SH-SY5Y (cell line): ENCODE results near the gene MRM2.

Source experiments
- GATA2 ChIP-seq: IDR thresholded peaks from 2 replicates; pipeline ENCODE4 v1.6.1; 2011; ENCODE audit warnings: mild to moderate bottlenecking, low read depth, low read length
- GATA3 ChIP-seq: IDR thresholded peaks from 2 replicates; pipeline ENCODE4 v1.6.1; 2011; ENCODE audit warnings: low read depth, mild to moderate bottlenecking, low read length, moderate library complexity

Gene MRM2

DNA sequence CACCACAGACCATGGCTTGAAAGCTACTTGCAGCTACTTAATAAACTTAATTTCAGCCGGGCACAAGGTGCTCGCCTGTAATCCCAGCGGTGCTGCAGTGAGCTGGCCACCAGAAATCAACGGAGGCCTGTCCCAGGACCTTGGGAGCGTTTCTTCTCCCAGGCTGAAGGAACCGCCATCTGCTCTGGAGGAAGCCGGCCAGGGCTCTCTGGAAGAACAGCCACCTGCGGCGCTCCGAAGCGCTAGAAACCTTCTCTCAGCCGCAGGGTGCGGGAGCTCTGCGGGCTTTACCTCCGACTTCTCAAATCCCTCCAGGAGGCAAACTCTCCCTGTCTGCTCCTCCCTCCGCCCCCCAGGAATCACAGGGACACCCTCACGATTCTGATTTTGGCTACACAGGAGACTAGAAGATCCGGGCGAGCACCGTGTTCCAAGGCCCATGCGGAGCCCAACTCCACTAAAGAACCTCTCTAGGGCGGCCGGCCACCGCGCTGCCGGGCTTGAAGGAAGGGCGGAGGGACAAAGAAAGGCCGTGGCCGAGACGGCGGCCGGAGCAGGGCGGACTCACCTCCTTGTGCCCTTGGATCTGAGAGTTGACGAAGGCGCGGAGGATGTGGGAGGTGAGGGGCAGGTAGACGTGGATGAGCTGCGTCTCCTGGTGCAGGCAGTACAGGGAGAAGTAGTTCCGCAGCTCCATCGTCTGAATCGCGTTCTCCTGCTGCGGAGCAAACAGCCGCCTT lies 14.5 kb upstream of the MRM2 start:
- TF ChIP-seq GATA2, result no peak
- no peak for TF ChIP-seq GATA3

DNA sequence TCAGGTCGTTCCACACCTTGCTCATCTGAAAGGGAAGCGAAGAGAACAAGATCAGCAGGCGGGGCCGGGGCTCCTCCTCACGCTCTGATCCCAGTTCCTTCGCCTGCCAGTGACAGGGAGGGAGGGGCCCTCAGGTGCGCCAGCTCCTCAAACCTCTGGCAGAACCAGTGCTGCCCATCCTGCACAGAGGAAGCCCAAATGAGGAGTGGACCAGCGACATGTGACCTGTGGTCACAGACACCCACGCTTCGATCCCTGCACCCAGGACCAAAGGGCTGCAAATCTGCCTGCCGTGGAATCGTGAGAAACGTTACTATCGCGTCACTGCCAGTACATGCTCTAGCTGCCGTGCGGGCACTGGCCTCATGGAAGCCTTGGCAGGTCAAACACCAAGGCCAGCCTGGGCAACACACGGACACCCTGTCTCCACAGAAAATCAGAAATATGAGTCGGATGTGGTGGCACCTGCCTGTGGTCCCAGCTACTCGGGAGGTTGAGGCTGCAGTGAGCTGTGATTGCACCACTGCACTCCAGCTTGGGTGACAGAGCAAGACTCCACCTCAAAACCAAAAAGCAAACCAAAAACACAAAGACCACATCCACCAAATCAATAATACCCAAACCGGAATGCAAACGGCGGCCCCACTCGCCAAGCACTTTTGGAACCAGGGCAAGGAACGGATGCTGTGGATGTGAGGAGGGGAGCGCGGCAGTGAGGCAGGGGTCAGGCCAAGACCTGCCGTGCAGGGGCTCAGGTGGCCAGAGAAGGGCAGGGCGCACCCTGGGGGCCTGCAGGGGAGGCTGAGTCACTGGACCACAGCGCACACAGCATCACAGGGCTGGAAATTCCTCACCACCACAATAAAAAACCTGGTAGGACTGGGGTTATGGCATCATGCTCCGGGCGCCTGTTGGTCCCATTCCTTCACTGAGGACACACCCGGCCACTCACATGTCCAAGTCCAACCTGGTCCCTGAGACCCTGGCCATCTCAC lies 13.4 kb upstream of the MRM2 start:
- TF ChIP-seq GATA3 (no peak), GATA2 (no peak)

DNA sequence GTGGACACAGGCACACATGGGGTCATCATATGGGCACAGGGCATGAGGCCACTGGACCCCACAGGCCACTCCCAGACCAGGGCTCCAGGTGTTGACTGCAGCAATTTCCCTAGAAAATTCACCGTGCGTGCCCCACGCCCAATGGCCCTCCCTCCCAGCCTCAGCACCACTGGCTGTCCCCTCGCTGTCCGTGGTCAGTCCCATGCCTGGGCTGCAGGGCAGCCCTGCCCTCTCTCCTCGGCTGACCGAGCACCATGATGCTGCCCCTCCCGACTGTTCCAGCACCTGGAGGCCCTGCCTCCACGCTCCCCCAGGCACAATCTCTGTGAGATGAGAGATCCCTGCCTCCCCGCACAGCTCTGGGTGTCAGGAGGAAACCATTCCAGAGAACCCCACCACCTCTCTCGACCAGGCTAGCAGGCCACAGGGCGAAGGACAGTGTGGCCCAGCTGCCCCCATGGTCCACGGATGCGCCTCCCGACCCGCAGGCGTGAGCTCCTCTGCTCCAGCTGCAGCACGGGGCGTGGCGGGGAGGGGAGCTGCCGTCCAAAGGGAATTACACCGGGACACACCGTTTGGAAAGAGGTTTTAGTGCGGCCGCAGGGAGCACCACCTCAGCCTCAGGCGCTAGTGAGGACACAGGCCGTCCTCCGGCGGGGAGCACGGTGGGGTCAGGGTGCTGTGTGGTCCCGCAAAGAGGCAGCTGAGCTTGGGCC lies 12.6 kb upstream of the MRM2 start:
- TF ChIP-seq GATA2 (no peak), GATA3 (no peak)

DNA sequence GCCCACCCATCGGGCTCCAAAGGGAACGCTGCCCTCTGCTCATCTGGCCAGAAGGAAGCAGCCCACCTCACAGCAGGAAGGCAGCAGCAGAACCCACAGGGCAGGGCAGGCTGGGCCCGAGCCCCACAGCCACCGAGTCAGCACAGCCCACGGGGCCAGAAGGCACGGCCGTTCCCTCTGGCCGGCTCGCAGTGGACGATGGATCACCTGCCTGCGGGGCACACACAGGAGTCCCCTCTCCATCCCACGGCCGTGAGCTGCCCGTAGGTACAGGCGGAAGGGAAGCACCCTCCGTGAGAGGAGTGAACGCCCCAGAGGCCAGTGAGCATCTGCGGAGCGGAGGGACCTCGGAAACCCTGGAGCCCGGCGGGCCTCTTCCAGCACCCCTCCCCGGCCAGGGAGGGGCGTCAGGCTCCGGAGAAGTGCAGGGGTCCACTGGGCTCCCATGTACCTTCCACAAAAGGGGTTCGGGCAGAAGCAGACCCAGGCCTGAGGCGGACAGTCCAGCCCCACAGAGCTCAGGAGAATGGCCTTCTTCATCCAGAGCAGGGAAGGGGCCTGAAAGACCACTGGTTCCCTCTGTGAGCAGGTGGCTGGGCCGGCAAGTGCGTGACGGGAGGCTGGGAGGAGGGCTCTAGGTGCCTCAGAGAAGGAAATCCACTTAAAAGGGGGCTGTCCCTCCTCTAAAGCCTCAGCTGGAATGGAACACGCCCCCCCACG lies 11.7 kb upstream of the MRM2 start:
- TF ChIP-seq GATA3 (no peak), GATA2 (no peak)

DNA sequence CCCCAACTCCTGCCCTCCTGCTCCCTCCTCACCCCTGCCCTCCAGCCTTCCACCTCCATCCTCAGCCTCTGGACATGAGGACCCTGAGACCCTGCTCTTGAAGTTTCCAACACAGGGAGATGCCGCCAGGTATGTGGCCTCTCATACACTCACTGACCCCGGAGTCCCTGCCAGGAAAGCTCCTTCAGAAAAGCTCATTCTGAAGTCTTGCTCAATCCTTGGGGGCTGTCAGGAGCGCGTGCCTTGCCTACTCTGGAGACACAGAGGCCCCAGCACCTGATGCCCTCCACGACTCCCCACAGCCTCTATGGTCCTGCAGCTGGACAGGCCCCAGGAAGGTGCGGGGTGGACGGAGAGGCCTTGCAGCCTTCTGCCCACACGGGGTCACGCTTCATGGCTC lies 11.0 kb upstream of the MRM2 start:
- TF ChIP-seq GATA3 (no peak), GATA2 (no peak)

DNA sequence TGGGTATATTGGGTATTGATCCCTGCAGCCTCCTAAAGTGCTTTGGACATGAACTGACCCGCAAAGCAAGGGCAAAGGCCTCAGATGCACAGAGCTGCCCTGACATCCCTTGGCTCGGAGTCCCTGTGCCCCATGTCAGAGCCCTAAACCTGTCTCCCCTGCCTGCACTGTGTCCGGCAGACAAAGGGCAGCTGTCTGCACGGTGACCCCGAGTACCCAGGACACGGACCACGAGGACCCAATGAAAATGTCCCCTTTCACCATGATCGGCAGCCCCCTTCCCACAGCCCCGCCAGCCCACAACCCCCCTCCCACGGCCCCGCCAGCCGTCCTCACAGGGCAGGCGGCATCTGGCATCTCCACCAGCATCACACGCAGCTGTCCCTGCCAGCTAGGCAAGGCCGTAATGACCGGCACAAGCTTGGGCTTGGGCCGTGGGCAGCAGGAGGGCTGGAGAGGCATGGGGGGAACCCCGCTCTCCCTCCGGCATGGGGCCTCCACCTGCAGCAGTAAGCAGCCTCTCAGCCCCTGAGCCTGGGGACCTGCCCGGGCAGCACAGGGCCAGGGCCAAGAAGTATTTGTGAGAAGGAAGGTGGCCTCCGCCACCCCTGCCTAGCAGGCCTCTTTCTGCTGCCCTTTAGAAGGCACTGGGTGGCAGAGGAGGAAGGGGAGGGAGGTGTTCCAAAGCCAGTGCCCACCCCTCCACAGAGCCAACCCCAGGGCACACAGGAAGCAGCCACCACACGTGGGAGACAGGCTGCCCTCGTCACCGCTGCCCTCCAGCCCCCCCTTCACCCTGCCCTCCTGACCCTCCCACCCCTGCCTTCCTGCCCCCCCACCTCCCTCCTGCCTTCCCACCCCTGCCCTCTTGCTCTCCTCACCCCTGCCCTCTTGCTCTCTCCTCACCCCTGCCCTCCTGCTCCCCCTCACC lies 10.1 kb upstream of the MRM2 start:
- TF ChIP-seq GATA3, result no peak
- no peak for TF ChIP-seq GATA2

DNA sequence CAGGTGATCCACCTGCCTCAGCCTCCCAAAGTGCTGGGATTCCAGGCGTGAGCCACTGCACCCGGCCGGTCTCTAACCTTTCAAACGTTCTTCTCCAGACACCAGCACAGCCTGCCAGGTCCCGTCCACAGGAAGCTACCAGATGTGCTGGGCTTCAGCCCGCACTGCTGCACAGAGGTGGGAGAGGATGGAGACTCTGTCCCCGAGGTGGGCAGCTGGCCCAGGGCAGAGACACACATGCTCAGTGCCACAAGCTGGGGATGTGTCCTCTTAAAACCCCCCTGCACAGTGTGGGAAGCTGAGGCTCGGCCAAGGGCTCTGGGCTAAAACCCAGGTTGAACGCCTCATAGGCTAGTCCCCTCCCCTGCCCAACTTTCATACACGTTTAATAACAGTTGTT lies 9.4 kb upstream of the MRM2 start:
- TF ChIP-seq GATA3, result no peak
- no peak for TF ChIP-seq GATA2

DNA sequence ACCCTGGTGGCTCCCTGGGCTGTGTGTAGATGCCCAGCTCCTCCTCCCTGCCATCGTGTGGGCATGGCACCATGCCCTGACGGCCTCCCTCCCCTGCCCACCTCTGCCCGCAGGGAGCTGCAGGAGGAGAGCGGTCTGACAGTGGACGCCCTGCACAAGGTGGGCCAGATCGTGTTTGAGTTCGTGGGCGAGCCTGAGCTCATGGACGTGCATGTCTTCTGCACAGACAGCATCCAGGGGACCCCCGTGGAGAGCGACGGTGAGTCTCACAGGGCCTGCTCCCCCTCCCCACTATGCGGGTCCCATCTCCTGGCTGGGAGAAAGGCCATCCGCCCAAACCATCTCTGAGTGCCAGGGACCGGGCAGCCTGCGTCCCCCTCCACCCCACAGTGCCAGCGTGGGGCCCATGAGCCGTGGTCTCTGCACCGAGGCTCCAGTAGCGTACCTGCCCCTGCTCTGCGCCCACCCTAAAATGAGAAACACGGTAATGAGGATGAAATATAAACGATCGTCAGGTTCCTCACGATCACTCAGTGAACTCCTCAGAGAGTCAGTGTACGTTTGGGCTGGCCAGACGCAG lies 7.8 kb upstream of the MRM2 start:
- TF ChIP-seq GATA3 (no peak), GATA2 (no peak)

DNA sequence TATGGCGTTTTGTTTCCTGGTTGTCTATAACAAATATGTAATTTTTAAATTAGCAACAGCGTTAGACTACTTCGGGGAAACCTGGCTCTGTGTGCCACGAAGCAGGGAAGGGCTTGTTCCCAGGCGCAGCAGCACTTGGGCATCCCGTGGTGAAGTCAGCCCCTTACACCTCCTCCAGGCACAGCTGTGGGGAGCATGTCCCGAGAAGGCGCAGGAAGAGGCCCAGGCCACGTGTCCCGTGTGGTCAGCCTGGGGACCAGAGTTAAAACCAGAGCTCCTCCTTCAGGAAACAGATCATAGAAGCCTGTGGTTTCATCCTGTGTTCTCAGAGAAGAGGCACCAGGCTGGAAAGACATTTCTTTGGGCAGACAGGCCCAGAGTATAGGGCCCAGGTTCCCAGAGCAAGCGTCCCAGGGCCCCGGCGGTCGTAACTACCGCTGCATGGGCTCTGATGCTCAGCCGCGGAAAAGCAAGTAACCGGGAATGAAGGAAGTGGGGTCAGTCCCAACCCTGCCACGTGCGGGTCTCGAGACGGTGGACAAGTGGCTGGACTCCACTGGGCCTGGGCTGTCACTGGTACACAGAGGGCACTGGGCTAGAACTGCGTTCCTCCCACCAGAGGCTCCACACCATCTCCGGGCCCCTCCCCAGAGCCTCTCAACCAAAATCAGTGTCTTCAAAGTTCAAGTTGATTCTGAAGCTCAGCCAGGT lies 7.1 kb upstream of the MRM2 start:
- TF ChIP-seq GATA2 (no peak), GATA3 (no peak)

DNA sequence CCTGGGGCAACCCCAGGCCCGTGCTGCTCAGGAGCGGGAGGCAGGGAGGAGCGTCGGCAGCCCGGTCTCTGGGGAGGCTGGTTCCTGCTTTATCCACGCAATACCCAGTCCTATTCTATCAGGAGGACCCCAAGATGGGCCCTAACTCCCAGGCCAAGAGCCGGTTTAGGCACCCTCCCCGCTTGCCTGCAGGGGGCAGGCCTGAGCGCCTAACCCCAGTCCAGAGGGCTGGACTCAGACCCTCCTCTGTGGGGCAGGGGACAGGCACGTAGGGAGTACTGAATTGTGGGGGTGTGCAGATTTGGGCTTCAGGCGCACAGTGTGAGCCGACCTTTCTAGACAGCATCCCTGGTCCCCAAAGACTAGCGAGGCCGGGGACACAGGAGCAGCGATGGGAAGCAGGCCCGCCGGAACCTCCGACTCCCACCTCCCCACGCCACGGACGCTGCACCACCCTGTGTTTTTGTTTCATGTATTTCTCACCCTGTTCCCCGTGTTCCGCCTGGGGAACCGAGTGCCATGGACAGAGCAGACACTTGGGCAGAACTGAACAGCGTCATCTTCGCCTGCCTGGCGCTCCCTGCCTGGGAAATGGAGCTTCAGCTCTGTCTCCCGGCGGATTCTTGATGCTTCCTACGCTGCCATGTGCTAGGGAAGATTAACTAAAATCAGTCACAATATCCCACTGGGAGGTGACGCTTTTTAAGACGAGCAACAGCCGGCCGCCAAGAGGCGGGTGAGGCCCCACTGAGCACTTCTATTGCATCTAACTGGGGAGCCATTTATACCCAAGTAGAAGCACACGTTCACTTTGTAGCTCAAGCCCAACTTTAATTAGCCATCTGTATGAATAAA lies 5.4 kb upstream of the MRM2 start:
- TF ChIP-seq GATA2 (no peak), GATA3 (no peak)
